ENCODE data around the gene EHHADH.

DNA sequence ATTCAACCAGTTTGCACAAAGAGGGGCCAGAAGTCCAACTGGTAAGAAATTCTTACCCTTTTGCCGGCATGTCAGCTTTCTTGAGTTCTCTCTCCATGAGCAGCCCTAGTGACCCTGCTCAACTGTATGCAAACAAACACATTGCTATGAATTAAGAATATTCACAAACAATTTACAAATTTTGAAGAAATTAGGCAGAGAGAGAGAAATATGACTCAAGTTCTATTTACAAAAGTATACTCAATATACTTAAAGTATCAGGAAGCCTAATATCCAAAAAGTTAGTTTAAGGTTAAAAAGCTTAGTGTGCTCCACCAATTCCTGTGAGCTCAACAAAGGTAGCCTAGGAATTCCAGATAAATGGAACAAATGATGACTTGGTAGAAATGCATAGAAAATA lies 3.5 kb upstream of the EHHADH start:
- TF ChIP-seq, protein P1, sequence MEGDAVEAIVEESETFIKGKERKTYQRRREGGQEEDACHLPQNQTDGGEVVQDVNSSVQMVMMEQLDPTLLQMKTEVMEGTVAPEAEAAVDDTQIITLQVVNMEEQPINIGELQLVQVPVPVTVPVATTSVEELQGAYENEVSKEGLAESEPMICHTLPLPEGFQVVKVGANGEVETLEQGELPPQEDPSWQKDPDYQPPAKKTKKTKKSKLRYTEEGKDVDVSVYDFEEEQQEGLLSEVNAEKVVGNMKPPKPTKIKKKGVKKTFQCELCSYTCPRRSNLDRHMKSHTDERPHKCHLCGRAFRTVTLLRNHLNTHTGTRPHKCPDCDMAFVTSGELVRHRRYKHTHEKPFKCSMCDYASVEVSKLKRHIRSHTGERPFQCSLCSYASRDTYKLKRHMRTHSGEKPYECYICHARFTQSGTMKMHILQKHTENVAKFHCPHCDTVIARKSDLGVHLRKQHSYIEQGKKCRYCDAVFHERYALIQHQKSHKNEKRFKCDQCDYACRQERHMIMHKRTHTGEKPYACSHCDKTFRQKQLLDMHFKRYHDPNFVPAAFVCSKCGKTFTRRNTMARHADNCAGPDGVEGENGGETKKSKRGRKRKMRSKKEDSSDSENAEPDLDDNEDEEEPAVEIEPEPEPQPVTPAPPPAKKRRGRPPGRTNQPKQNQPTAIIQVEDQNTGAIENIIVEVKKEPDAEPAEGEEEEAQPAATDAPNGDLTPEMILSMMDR (conservative IDR thresholded peaks at IDR 0.05 in 1 of 2, IDR thresholded peaks at IDR 0.05 in 1 of 2; ENCODE audit: extremely low read depth in 1 of 2, insufficient read depth in 1 of 2, low read depth in 1 of 2, low read length in 2 of 2): no peak
- TF ChIP-seq EZH2 (IDR thresholded peaks at IDR 0.05; ENCODE audit: borderline replicate concordance, low read length): no peak

Measured in mammary epithelial cell (primary cell).